Panc1 (cell line): ENCODE measurements around the gene MUS81.

ENCODE experiments used
- POLR2AphosphoS5 ChIP-seq: IDR thresholded peaks from 2 replicates; pipeline ENCODE4 v1.6.1; 2012; ENCODE audit warnings: mild to moderate bottlenecking, low read depth, low read length, moderate library complexity
- REST ChIP-seq, 2 experiments: IDR thresholded peaks; 2 replicates each; pipeline ENCODE4 v1.6.1; 2011 to 2012; ENCODE audit warnings: low read depth in 2 of 2, control low read depth in 1 of 2, low read length in 1 of 2, mild to moderate bottlenecking in 1 of 2, moderate library complexity in 1 of 2; ENCODE audit not compliant: insufficient read depth in 1 of 2
- SIN3A ChIP-seq: IDR thresholded peaks from 2 replicates; pipeline ENCODE4 v1.6.1; 2012; ENCODE audit warnings: low read depth, mild to moderate bottlenecking, low read length, moderate library complexity, borderline replicate concordance; ENCODE audit not compliant: insufficient read depth
- TCF7L2 ChIP-seq: IDR thresholded peaks from 2 replicates; pipeline ENCODE4 v1.6.1; 2011; ENCODE audit warnings: mild to moderate bottlenecking, low read depth, low read length, inconsistent platforms
- TF ChIP-seq, protein P1 (sequence below): fragments of 450-650 bp; IDR thresholded peaks from 2 replicates; pipeline ENCODE4 v1.5.1; 2017; ENCODE audit warnings: mild to moderate bottlenecking

DNA sequence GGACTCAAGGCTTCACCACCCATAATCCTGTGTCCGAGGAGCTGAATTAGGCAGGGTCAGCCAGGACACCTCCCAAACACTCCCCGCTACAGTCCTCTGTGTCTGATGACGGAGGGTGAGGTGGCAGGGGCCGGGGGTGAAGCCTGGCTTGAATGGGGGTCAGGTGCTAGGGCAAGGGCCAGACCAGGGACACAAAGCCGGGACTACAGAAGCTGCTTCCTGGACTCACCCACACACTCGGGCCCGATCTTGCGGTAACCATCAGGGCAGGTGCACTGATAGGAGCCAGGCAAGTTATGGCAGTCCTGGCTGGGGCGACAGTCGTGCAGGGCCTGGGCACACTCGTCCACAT, 10.1 kb downstream of the MUS81 start:
- TF ChIP-seq, protein P1, sequence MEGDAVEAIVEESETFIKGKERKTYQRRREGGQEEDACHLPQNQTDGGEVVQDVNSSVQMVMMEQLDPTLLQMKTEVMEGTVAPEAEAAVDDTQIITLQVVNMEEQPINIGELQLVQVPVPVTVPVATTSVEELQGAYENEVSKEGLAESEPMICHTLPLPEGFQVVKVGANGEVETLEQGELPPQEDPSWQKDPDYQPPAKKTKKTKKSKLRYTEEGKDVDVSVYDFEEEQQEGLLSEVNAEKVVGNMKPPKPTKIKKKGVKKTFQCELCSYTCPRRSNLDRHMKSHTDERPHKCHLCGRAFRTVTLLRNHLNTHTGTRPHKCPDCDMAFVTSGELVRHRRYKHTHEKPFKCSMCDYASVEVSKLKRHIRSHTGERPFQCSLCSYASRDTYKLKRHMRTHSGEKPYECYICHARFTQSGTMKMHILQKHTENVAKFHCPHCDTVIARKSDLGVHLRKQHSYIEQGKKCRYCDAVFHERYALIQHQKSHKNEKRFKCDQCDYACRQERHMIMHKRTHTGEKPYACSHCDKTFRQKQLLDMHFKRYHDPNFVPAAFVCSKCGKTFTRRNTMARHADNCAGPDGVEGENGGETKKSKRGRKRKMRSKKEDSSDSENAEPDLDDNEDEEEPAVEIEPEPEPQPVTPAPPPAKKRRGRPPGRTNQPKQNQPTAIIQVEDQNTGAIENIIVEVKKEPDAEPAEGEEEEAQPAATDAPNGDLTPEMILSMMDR: no peak
- TF ChIP-seq REST (IDR thresholded peaks at IDR 0.05; ENCODE audit: insufficient read depth in 1 of 2, low read depth in 2 of 2, low read length in 1 of 2) (no peak), POLR2AphosphoS5 (no peak), SIN3A (no peak), TCF7L2 (no peak)
